NCI-H2227 (cell line): Measurements from ENCODE around the gene TRPV4.

ENCODE experiments used
- DNase-seq: peaks from one replicate; lab custom pipeline; 2025; ENCODE audit not compliant: unreplicated experiment; lab: John Stamatoyannopoulos, UW

The TRPV4 gene

GRCh38 chr12:109764123-109764522, 69.1 kb downstream of the TRPV4 start:
- no peak for DNase-seq

- no peak for DNase-seq
Observed at GRCh38 chr12:109763201-109763841, 69.9 kb downstream of the TRPV4 start.

- no peak for DNase-seq
Observed at GRCh38 chr12:109762673-109763191, 70.5 kb downstream of the TRPV4 start.

GRCh38 chr12:109762071-109762672, 71.0 kb downstream of the TRPV4 start:
- no peak for DNase-seq

GRCh38 chr12:109760930-109761921, 72.0 kb downstream of the TRPV4 start:
- no peak for DNase-seq

GRCh38 chr12:109760031-109760929, 72.9 kb downstream of the TRPV4 start:
- DNase-seq, result no peak

- DNase-seq, result no peak
Observed at GRCh38 chr12:109759595-109759994, 73.6 kb downstream of the TRPV4 start.

GRCh38 chr12:109758426-109759420, 74.5 kb downstream of the TRPV4 start:
- DNase-seq, result no peak

GRCh38 chr12:109757671-109758265, 75.4 kb downstream of the TRPV4 start:
- no peak for DNase-seq

- no peak for DNase-seq
Observed at GRCh38 chr12:109756457-109756856, 76.7 kb downstream of the TRPV4 start.

GRCh38 chr12:109753959-109754358, 79.2 kb downstream of the TRPV4 start:
- no peak for DNase-seq

- DNase-seq, result no peak
Observed at GRCh38 chr12:109753054-109753401, 80.2 kb downstream of the TRPV4 start.

- DNase-seq, result no peak
Observed at GRCh38 chr12:109752117-109753053, 80.8 kb downstream of the TRPV4 start.

- no peak for DNase-seq
Observed at GRCh38 chr12:109744986-109745942, 87.9 kb downstream of the TRPV4 start.

- DNase-seq, result no peak
Observed at GRCh38 chr12:109744026-109744425, 89.2 kb downstream of the TRPV4 start.

GRCh38 chr12:109743076-109743910, 89.9 kb downstream of the TRPV4 start:
- DNase-seq, result no peak
